Measurements from ENCODE around the gene SYNE1. TPM values are rescaled to one million over a fixed set of nuclear protein-coding genes. Genes with fewer than 3 reads are reported as not detected.

SYNE1 gene
- total RNA-seq, 6 donors from 2014 or later: 160 to 859 (median 490) TPM

DNA sequence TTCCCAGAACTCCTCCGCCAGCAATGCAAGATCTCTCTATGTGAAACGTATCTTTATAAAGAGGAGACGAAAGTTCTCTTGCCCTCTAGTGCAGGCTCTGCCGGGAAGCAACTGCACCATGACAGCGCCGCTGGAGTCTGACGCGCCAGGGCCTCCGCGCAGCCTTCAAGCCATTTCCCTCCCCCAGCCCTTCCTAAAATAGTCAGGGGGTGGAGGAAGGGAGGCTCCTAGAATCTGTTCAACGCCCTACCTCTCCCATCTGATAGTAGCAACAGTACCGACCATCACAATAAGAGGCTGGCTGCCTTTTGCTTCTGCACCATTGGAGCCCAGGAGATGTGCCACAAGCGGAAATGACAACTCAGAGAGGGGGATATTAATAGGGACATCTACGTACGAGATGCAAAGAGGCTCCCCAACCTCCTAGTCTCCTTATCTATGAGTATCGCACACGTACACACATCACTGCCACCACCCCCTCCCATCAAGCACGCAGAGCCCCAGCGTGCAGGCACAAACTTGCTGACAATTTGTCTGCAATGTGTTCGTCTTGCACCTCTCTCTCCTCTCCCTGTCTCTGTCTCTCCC, 1.0 kb downstream of the SYNE1 start:
- H3K27me3 ChIP-seq: no peaks in the 10 kb centered on the region
- peak overlapping the region; percentile 16 to 85 (median 68) for H3K4me3 ChIP-seq
- H3K27ac ChIP-seq: peak overlapping the region; percentile 77 to 92 (median 81)
- DNase-seq (peak; percentile 59 to 74), ATAC-seq (ENCODE audit: low FRiP score in 2 of 2) (peak; percentile 71 to 72)
- no peaks in the 10 kb centered on the region for H3K9me3 ChIP-seq
- 4 to 9% methylated on average over 20 of the region's 20 CpGs for WGBS, 2 donors
- TF ChIP-seq, protein P1, sequence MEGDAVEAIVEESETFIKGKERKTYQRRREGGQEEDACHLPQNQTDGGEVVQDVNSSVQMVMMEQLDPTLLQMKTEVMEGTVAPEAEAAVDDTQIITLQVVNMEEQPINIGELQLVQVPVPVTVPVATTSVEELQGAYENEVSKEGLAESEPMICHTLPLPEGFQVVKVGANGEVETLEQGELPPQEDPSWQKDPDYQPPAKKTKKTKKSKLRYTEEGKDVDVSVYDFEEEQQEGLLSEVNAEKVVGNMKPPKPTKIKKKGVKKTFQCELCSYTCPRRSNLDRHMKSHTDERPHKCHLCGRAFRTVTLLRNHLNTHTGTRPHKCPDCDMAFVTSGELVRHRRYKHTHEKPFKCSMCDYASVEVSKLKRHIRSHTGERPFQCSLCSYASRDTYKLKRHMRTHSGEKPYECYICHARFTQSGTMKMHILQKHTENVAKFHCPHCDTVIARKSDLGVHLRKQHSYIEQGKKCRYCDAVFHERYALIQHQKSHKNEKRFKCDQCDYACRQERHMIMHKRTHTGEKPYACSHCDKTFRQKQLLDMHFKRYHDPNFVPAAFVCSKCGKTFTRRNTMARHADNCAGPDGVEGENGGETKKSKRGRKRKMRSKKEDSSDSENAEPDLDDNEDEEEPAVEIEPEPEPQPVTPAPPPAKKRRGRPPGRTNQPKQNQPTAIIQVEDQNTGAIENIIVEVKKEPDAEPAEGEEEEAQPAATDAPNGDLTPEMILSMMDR (IDR thresholded peaks at IDR 0.05): no peak
- peak; percentile 11 to 55 for TF ChIP-seq POLR2AphosphoS5 (IDR thresholded peaks at IDR 0.05)
- peak in 2 of 4 donors; percentile 13 to 30 for TF ChIP-seq POLR2A (IDR thresholded peaks at IDR 0.05)
- H3K4me1 ChIP-seq: peaks cover 20 to 36% (median 27%) of the 10 kb centered on the region in 4 donors
- no peaks in the 10 kb centered on the region for H3K36me3 ChIP-seq

DNA sequence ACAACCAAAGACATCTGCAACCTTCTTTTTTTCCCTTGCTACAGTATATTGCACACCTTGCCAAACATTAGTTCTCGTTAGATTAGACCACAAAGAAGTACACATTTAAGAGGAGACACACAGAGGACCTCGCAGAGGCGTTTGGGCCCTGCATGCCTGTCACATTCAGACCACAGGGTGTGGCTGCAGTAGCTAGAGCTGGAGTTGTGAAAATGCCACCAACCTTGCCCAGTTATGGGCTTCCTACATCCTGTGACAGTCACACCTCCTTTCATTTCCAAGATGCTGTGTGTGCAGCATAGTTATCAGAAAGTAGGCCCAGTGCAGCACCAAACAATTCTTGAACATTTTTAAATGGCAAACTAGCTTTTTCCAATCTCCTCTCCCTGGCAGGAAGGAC, 2.4 kb downstream of the SYNE1 start:
- peak overlapping the region in 2 of 4 donors; percentile 84 to 92 for H3K27ac ChIP-seq
- DNase-seq (peak in 1 of 2 donors; percentile 71), ATAC-seq (ENCODE audit: low FRiP score in 2 of 2) (peak in 1 of 2 donors; percentile 4)
- TF ChIP-seq POLR2A (IDR thresholded peaks at IDR 0.05): no peak
- no peak for TF ChIP-seq POLR2AphosphoS5 (IDR thresholded peaks at IDR 0.05)
- H3K4me1 ChIP-seq: peaks cover 20 to 36% (median 27%) of the 10 kb centered on the region in 4 donors
- H3K4me3 ChIP-seq: peak overlapping the region in 2 of 4 donors; percentile 82 to 85
- H3K36me3 ChIP-seq: no peaks in the 10 kb centered on the region
- 23 to 31% methylated on average over 3 of the region's 3 CpGs for WGBS, 2 donors
- no peaks in the 10 kb centered on the region for H3K9me3 ChIP-seq
- H3K27me3 ChIP-seq: no peaks in the 10 kb centered on the region

DNA sequence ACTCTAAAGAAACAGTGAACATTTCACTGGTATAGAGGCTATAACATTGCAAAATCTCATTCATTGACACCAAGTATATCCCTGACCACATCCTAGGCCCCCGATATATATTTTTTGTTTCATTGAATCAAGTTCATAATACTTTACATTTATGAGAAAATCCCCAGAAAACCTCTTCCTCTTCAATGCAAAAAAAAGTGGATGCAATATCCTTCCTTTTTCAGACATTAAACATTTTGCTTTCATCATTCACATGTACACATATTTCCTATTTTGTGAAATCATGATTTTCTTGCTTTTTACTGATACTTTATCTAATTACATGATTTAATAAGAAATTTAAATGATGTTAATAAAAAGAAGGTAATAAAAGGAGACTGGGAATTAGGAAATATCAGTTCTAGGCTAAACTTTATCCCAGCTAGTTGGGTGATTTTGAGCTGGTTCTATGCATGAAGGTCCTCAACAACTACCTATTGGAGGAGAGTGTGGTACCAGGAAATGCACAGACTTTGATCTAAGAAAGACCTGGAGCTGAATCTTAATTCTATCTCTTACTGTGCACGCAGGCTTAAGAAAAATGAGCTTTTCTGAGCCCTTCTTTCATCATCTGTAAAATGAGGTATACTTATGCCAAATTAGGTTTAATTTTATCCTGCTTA, 4.9 kb downstream of the SYNE1 start:
- Histone ChIP-seq H3K27ac (peak overlapping the region in 1 of 4 donors; percentile 55), H3K9me3 (no peaks in the 10 kb centered on the region), H3K36me3 (no peaks in the 10 kb centered on the region), H3K4me3 (no peak overlapping the region), H3K4me1 (peaks cover 18 to 28% (median 18%) of the 10 kb centered on the region in 4 donors), H3K27me3 (no peaks in the 10 kb centered on the region)
- ATAC-seq (ENCODE audit: low FRiP score in 2 of 2): no peak
- no peak for DNase-seq
- WGBS, 2 donors: 79 to 83% methylated on average over 2 of the region's 2 CpGs
- no peak for TF ChIP-seq EP300 (IDR thresholded peaks at IDR 0.05)
- TF ChIP-seq, protein P1 (IDR thresholded peaks at IDR 0.05): no peak
- TF ChIP-seq POLR2A (IDR thresholded peaks at IDR 0.05): no peak
- TF ChIP-seq POLR2AphosphoS5 (IDR thresholded peaks at IDR 0.05): no peak

DNA sequence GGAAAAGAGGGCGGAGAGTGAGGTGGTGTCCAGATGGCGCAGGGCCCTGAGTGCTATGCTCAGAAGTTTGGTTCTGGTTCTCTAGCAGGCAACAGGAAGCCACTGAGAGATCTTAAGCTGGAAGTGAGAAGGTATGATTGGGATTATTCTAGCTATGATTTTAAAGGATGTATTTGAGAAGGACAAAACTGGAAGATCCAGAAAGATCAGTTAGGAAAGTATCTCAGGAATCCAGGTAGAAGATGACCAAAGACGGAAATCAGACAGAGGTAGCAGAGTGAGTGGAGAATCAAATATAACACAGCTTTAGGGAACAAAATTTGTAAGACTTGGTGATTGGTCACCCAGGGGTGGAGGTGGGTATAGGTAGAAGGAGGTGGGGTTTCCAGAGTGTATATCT, 5.8 kb downstream of the SYNE1 start:
- Histone ChIP-seq H3K27ac (peak overlapping the region in 1 of 4 donors; percentile 55), H3K4me3 (no peak overlapping the region), H3K36me3 (peaks cover 0 to 6% (median 0%) of the 10 kb centered on the region in 4 donors), H3K4me1 (peaks cover 13 to 20% (median 15%) of the 10 kb centered on the region in 4 donors), H3K27me3 (no peaks in the 10 kb centered on the region), H3K9me3 (no peaks in the 10 kb centered on the region)
- DNase-seq (no peak), ATAC-seq (ENCODE audit: low FRiP score in 2 of 2) (peak in 1 of 2 donors; percentile 31)
- TF ChIP-seq, protein P1 (IDR thresholded peaks at IDR 0.05): no peak
- TF ChIP-seq POLR2A (IDR thresholded peaks at IDR 0.05) (no peak), EP300 (IDR thresholded peaks at IDR 0.05) (no peak), POLR2AphosphoS5 (IDR thresholded peaks at IDR 0.05) (no peak)
- WGBS, 2 donors: 88 to 97% methylated on average over 3 of the region's 3 CpGs

DNA sequence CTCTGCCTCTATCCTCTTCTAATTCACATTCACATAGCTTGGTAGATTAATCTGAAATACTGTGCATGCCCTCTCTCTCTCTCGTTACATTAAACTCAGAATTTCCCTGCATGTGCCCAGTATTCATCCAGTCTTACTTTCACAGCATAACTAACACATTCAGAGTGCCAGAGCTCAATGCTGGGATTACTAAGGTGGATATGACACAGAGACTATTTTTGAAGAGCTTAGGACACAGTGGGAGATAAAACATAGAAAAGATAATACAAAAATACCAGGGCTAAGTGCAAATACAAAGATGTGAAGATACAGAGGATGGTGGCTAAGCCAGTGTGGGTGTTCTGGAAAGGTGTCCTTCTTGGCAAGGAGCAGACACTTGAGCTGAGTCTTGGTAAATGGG, 6.3 kb downstream of the SYNE1 start:
- peak in 1 of 2 donors; percentile 9 for ATAC-seq (ENCODE audit: low FRiP score in 2 of 2)
- TF ChIP-seq EP300 (IDR thresholded peaks at IDR 0.05): no peak
- Histone ChIP-seq H3K27me3 (no peaks in the 10 kb centered on the region), H3K4me3 (no peak overlapping the region), H3K27ac (no peak overlapping the region), H3K4me1 (peaks cover 11 to 16% (median 14%) of the 10 kb centered on the region in 4 donors), H3K36me3 (peaks cover 0 to 8% (median 0%) of the 10 kb centered on the region in 4 donors), H3K9me3 (no peaks in the 10 kb centered on the region)
- WGBS, 2 donors: 93% methylated on average over 1 of the region's 1 CpG
- DNase-seq: no peak

Data from upper lobe of left lung (tissue), 6 donors.